GM21786 (cell line): ENCODE results near the gene ST3GAL4.
"Not testable (repeated sequence)": the region's sequence is repeated elsewhere in the genome, so short reads cannot be mapped to it uniquely, and the experiment has no call there.

Source experiments
- ATAC-seq: cut with Tn5 transposase; IDR thresholded peaks from one replicate; pipeline ENCODE4 v1.9.1; 2021; ENCODE audit not compliant: unreplicated experiment

ST3GAL4 gene

DNA sequence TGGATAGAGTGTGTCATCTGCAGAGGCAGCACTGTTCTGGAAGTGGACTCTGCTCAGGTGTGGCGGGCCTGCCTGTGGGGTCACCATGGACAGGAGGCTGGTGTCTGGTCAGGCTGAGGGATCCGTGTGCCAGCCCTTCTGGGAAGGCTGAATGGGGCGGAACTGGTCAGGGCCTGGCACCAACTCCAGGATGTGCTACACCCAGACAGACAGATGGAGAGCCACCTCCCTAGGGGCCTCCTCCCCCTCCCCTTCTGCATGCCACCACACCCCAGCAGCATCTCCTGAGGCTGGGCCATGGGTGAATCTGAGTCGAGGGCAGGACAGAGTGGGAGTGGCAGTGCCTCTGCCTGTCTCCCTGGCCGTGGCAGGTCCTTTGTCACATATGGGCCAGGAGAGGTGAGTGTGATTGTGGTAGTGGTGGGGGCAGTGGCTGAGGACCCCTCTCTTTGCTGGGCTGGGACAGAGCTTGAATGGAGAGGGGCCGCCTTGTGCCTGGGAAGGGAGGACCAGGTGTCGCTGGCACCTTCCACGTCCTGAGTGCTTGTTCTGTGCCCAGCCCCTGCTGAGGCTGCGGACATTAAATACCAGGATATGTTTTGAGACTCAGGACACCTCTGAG, 29.1 kb downstream of the ST3GAL4 start:
- ATAC-seq, result no peak

DNA sequence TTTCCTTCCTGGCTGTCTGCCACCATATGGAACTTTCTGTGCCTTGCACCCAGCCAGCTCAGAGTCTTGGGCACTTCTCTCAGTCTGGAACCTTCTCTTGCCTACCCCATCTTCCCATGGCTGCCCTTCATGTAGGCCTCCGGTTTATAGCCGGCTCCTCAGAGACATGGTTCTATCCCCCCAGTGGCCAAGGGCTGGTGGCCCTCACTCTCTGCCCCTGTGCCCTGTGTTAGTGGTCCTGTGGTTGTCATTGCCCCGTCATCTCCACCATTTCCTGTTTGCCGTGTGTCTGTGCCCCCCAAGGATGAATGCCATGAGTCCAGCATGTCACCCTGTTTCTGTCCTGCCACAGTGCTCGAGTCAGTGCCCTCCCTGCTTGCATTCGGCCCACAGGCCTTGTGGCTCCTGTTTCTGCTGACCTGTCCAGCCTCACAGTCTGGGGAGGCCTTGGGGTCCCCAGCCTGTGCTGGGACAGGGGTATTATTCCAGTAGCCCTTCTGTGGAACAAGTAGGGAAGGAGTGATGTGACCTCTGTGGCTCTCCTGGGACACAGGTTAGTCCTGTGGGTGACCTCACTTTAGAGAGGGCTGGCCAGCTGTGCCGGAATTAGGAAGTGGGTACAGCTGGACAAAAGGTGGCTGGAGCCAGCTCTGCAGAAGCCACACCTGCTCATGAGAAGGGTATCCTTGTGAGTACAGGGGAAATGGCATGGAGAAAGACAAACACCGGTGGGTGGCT, 30.7 kb downstream of the ST3GAL4 start:
- no peak for ATAC-seq

DNA sequence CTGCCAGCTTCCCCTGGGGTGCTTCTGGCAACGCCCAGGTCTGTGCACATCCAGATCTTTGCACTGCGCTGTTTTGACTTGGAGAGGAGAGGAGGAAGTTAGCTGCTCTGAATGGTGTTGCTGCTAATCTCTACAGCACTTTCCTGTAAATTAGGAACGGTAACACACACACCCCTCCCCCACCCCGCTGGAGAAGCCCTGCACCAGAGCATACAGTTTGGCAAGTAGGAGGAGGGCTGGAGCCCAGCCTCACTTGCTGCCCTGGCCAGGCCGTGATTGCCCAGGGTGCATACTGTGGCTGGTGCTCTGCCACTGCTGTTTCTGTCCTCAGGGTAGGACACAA, 31.2 kb downstream of the ST3GAL4 start:
- not testable (repeated sequence) for ATAC-seq

DNA sequence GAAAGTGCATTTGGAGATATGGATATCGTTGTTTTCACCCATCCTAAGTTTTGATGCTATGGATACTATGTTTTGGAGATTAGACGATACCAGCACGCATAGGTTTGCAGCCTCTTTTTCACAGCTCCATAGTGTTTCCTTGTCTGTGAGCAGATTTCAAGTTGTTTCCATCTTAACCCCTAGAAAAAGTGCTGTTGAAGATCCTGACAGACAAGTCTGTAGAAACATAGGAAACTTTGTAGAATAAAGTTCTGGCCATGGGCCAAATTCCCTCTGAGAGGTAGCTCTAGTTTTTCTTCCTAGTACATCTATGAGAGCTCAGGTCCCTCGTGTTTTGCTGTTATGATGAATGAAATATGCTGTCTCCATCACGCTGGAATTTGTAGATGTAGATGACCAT, 32.4 kb downstream of the ST3GAL4 start:
- no peak for ATAC-seq

DNA sequence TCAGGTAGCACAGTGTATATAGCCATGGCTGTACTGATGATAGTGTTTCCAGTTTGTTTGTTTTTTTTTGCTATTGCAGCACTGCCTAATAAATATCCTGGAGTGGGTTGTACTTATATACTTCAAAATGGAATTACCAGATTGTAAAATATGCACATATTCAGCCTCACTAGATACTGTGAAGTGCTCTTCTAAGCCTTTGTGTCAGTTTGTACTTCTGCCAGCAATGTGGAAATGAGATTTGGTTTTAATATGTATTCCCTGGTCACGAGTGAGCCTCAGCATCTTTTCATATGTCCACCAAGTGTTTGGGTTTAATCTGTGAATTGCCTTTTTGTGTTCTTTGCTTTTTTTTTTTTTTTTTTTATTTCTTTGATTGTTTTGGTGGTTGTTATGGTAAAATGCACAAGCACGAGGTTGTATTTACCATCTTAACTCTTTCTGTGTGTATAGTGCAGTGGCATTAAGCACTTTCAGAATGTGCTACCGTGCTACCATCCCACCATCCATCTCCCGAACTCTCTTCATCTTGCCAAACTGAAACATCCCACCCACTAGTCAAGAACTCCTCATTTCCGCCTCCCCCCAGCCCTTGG, 34.9 kb downstream of the ST3GAL4 start:
- no peak for ATAC-seq

DNA sequence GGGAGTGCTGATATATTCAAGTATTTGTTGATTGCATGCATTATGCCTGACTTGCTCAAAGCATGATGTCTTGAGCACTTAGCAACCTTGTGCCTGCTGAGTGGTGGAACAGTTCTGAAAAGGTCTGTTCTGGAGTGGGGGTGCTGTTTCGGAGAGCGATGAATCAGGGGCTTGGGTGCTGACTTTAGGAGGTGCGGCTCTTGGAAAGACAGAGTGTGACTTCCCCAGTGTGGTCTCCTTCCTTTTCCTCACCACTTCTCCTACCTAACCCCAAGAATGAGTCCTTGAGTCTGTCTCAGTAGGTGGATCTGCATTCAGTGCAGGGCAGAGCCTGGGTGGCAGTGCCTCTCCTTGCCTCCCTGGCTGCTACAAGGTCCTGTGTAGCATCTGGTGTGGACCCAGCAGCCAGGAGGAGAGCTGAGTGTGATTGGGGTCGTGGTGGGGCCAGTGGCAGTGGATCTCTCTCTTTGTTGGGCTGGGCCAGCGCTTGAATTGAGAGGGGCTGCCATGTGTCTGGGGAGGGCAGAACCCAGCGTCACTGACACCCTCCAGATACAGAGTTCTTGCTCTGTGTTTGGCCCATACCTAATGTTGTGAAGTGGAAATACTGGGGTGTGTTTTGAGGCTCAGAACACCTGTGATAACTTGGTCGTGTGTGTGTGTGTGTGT, 35.9 kb downstream of the ST3GAL4 start:
- ATAC-seq, result no peak

DNA sequence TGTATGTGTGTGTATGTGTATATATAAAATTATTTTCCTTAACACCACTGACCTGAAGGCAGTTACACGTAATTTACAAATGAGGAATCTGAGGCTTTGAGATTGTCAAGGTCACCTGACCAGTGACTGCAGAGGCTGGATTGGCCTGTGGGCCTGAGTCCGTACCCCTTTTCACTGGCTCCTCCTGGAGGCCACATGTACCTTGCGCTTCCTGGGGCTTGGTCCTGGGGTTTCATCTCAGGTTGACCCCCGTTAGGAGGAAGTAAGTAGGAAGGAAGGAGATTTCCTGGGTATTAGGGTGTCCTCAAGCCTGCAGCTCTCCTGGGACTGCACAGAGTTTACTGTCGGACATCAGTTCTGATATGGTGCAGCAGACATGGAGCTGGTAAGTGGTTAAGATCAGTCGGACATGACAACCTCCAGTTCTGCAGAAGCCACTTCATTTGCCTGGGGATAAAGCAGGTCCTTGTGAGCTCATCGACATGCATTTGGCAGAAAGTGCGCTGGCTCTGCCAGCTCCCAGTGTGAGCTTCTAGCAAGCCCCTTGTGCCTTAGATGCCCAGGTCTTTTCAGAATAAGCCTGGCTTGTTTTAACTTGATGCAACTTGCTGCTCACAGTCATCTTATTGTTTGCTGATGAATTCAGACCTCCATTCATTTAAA, 36.6 kb downstream of the ST3GAL4 start:
- ATAC-seq, result peak; percentile 57

DNA sequence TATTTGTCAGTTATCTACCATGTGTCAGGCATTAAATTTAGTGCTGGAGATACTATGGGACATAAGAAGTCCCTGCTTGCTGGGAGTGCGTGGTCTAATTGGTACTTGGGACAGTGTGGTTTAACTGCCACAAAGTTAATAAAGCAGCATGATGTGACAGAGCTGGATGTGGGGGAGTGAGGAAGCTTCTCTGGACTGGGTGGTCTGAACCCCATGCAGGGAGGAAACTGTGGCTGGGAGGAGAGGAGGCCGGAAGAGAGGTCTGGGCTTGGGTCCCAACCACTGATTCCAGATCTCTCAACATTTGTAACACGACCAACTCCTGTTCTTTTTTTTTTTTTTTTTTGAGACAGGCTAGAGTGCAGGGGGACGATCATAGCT, 37.1 kb downstream of the ST3GAL4 start:
- no peak for ATAC-seq

DNA sequence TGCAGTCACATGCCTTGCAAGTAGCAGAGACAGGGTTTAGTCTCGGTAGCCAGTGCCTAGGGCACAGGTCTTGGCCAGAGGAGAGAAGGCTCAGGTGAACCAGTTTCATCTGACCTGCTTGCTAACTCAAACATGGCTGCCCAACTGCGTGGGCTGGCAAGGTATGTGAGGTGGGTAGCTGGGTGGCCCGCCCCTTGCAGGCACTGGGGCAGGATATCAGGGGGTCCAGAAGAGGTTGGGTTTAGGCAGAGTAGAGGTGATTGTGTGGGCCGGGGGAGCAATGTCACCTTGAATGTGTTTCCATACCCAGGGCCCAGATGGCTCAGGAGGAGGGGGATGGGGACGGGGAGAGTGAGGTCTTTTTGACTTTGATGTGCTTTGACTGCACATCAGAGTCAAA, 37.7 kb downstream of the ST3GAL4 start:
- ATAC-seq, result no peak

DNA sequence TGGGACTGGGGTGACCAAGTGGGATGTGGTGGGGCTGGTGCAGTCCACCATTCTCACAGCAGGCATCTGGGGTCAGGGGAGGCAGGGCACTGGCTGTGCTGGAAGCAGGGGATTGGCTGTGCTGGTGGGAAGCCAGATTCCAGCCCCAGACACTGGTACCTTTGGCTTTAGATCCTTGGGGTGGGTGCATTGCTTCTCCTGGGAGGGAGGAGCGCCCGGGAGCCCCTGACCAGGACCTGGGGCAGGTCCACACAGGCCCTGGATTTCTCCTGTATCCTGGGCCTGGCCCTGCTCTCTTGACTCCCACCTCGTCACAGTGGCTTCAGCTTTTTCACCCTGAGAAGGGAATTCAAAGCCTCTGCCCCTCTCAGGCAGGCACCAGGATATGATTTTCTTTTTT, 38.5 kb downstream of the ST3GAL4 start:
- no peak for ATAC-seq

DNA sequence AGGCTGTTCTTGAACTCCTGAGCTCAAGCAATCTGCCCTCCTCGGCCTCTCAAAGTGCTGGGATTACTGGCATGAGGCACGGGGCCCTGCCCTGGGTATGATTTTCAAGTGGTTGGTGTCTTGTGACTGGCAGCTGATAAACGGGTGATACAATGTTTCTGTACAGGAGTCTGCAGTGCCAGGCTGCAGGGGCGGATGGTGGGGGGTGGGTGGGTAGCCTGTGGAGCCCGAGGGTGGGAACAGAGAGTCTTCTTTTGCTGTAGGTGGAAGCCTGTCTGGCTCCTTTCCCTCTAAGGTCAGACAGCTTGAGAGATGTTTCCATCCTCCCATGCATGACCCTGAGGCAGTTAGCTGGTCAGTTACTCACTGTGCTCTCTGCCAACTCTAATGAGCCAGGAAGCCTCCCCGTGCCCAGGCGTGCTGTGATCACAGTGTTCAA, 39.2 kb downstream of the ST3GAL4 start:
- ATAC-seq, result not testable (repeated sequence)

DNA sequence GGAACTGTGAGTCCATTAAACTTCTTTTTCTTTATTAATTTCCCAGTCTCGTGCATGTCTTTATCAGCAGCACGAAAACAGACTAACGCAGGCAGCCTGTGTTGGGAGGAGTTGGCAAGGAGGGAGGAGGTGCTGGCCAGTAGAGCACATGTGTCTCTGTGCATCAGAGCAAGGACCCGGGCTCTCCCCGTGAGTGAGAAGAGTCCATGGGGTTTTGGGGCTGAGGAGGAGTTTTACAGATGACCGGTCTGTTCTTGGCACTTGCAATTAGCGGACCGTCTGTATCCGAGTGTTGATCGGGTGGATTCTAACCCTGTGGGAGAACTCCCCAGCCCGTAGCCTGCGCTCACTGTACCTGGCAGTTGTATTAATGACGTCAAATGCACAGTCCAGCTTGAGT, 40.3 kb downstream of the ST3GAL4 start:
- not testable (repeated sequence) for ATAC-seq

DNA sequence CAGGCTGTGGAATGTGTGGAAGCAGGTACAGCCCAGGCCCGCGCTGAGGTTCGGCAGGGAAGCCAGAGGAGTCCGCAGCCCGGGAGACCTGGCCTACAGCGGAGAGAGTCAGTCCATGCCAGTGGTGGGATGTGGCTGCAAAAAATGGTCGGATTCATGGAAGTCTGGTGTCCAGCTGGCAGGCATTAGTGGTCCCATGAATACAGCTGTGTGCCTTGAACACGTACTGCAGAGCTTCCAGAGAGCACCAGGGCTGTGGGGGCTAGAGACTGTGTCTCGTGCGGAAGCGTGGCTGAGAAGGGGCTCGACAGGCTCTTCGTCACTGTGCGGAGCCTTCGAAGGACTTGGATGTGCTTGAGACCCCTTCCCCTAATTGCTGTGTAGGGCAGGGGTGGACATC, 40.8 kb downstream of the ST3GAL4 start:
- ATAC-seq, result not testable (repeated sequence)

DNA sequence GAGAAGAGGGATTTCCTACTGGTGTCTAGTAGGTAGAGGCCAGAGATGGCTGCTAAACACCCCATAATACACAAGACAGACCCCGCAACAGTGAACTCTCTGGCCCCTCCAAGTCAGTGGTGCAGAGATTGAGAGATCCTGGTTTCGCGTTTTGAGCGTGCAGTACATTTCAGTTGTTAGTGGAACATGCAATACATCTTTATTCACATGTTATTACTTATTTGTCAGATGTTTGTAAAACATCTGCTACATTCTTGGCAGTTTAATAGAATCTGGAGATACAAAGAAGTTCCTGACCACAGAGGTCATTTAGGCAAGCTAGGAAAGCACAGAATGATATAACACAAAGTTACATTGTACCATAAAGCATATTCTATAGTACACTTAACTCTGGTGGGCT, 41.5 kb downstream of the ST3GAL4 start:
- ATAC-seq, result no peak

DNA sequence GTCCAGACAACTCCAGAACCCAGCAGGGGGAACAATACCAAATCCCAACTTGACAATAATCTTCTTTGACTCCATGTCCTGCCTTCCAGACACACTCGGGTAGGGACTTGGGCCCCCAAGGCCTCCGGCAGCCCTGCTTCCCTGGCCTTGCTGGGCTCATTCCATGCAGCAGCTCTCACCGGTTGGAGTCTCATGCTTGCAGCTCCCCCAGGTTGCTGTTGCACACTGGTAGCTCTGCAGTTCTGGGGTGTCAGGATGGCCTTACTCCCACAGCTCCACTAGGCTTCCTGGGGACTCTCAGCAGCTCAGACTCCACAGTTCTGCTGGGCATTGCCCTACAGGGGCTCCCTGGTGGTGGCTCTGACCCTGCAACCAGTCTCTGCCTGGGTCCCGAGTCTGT, 42.8 kb downstream of the ST3GAL4 start:
- ATAC-seq, result no peak

DNA sequence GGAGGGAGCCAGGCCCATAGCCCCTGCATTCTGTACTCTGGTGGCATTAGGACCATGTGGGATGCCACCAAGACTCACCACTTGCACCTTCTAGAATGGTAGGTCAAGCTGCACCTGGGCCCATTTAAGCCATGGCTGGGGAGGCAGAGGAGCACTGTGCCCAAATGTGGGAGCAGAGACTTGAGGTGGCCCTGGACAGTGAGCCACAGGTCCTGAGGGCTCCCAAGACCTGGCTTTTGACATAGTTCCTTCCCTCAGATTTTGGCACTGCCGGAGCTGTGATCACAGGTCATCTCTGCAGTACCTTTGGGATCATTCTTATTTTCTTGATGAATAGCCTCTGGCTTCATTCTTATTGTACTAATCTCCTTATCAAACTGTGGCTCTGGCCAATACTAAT, 43.2 kb downstream of the ST3GAL4 start:
- no peak for ATAC-seq

DNA sequence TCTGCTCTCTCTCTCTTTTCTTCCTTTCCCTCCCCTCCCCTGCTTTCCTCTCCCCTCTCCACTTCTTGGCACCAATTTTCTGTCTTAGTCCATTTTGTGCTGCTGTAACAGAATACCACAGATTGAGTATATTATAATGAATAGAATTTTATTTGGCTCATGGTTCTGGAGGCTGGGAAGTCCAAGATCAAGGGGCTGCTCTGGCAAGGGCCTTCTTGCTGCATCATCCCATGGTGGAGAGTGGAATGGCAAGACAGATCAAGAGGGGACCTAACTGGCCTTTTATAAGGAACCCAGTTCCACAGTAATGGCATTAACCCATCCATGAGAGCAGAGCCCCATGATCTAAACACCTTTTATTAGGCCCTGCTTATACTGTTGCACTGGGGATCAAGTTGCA, 44.5 kb downstream of the ST3GAL4 start:
- ATAC-seq, result no peak

DNA sequence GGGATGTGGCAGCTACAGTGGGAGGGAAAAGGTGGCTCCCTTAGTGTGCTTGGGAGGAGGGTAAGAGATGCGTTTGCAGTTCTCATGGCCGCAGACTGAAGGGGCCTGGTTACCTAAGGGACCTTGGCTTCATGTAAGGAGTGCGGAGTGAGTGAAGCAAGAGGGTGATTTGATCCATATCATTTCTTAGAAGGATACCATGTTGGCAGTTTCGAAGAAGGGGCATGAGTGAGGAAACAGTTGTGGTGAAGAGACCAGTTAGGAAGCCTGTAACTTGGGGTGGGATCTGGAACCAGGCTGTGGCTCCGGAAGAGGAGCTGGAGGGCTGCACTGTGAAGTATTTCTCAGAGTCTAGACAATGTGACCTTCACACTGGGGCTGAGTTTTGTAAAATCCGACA, 45.0 kb downstream of the ST3GAL4 start:
- no peak for ATAC-seq

DNA sequence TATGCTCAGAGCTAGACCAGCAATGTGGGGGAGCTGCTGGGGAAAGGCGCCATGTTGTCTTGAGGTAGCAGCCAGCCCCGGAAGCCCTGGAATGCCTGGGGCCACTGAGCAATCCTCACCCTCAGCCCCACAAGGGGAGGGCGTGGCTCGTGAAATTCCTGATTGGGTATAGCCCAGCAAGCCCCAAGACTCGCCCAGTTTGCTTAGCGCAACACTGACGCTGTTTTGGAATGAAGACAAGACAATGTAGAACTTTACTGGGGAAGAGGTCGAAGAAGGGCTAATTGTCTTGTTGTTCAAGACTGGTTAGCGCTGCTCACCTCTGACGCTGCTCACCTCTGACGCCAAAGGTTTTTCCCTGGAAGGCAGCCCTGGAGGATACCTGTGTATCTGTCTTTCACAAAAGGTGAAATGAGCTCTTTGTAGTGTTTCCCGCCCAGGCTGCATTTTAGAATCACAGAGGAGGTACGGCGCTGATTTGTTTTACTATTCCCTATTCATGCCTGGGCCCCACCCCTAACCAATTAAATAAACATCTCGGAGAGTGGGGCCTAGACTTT, 47.6 kb downstream of the ST3GAL4 start:
- ATAC-seq, result no peak

DNA sequence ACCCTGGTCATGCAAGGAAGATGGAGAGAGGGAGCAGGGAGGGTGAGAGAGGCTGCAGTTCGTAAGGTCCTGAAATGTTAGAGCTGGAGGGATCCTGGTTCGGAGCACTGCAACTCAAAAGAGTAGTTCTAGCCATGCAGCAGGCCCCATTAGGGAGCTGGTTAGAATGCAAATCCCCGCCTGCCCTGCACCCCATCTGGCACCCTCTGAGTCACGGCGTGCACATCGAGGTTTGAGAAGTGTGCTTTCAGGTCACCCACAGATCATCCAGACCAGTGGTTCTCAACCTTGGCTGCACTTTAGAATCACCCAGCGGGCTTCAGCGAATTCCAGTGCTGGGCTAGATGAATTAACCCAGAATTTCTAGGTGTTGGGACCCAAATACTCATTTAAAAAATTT, 48.2 kb downstream of the ST3GAL4 start:
- ATAC-seq, result peak; percentile 90

DNA sequence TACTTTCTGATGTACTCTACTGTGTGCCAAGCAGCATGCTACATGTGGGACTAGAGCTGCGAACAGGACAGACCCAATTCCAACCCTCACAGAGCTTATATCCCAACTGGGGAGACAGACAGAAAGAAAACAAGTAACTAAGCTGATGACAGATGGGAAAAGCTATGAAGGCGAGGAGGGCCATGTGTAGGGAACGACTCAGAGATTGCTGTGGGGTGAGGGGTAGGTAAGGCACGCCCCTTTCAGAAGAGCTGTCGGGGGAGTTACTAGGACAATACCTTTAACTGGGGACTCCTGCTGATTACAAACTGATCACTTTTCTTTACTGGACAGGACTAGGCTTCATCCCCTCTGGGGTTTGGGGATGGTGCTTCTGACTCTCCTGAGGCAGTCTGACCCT, 48.9 kb downstream of the ST3GAL4 start:
- no peak for ATAC-seq
